Esophagus muscularis mucosa (tissue), 4 donors: Measurements from ENCODE around the gene NSRP1.

Source experiments
- EP300 ChIP-seq: sonication (generic); formaldehyde crosslinking; IDR thresholded peaks from one replicate; pipeline ENCODE4 v1.6.1; 2017; ENCODE audit warnings: antibody characterized with exemption
- POLR2A ChIP-seq: fragments of 450-650 bp; IDR thresholded peaks from one replicate; pipeline ENCODE4 v1.6.1; 2017; ENCODE audit warnings: antibody characterized with exemption, moderate library complexity, mild to moderate bottlenecking, low read depth
- TF ChIP-seq, protein P1 (sequence below), 3 experiments: fragments of 200-600 bp in 2 of 3; fragments of 450-650 bp in 1 of 3; sonication (generic) in 2 of 3; IDR thresholded peaks; one replicate each; pipeline ENCODE4 v1.5.1; 2017 to 2019; ENCODE audit warnings: antibody characterized with exemption in 3 of 3, mild to moderate bottlenecking in 2 of 3, moderate library complexity in 1 of 3

DNA sequence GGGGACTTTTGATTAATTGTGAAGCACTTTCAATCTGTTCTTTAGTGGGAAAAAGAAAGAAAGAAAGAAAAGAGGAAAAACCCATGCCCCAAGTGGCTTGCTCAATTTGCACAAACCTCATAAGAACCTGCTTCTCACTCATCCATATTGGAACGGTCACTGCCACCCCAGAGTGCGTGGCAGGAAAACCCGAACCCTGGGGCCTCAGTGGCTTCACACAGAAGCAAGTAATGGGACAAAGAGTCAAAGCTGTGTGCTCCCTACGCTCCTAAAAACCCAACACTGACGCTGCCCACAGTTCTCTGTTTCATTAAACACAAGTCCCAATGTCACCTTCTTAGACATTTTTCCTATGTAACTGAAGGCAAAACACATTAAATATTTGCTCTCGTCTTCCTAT, 117.7 kb downstream of the NSRP1 start:
- no peak for TF ChIP-seq POLR2A
- TF ChIP-seq, protein P1, sequence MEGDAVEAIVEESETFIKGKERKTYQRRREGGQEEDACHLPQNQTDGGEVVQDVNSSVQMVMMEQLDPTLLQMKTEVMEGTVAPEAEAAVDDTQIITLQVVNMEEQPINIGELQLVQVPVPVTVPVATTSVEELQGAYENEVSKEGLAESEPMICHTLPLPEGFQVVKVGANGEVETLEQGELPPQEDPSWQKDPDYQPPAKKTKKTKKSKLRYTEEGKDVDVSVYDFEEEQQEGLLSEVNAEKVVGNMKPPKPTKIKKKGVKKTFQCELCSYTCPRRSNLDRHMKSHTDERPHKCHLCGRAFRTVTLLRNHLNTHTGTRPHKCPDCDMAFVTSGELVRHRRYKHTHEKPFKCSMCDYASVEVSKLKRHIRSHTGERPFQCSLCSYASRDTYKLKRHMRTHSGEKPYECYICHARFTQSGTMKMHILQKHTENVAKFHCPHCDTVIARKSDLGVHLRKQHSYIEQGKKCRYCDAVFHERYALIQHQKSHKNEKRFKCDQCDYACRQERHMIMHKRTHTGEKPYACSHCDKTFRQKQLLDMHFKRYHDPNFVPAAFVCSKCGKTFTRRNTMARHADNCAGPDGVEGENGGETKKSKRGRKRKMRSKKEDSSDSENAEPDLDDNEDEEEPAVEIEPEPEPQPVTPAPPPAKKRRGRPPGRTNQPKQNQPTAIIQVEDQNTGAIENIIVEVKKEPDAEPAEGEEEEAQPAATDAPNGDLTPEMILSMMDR (IDR thresholded peaks at IDR 0.05) = no peak
- no peak for TF ChIP-seq EP300
